Measurements from ENCODE around the gene ICAM2.

DNA sequence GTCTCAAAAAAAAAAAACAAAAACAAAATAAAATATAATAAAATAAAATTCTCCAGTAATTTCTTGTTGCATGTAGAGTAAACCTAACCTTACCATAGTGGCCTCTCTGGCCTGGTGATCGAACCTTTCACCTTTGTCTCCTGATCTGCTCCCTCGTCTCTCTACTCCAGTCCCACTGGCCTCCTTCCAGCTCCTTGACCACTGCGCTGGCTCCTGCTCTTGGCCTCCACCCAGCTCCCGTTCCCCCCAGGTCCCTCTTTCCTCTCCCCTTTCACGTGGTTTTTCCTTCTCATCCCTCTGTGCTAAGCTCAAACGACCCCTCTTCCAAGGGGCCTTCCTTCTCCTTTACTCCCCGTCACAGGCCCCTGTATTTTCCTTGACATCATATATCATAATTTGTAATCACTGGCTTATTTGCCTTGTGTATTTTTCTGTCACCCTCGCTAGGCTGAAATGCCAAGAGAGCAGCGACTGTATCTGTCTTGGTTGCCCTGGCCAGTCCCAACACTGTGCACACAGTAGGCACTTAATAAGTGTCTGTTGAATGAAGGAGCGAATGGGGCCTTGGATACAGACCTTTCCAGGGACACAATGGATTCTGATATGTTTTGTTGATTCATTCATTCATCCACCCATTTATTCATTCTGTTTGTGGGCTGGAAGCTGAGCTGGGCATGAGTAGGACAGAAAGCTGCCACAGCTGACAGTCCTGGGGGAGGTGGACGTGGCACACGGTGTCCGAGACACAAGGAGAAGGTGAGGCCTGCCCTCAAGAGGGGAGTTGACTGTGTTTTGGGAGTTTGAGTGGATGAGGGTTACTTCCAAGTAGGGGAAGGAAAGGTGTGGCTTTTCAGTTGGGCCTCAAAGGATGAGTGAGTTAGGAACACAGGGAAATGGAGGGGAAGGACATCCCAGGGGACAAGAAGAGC lies 41.9 kb downstream of the ICAM2 start:
- TF ChIP-seq, protein P1, sequence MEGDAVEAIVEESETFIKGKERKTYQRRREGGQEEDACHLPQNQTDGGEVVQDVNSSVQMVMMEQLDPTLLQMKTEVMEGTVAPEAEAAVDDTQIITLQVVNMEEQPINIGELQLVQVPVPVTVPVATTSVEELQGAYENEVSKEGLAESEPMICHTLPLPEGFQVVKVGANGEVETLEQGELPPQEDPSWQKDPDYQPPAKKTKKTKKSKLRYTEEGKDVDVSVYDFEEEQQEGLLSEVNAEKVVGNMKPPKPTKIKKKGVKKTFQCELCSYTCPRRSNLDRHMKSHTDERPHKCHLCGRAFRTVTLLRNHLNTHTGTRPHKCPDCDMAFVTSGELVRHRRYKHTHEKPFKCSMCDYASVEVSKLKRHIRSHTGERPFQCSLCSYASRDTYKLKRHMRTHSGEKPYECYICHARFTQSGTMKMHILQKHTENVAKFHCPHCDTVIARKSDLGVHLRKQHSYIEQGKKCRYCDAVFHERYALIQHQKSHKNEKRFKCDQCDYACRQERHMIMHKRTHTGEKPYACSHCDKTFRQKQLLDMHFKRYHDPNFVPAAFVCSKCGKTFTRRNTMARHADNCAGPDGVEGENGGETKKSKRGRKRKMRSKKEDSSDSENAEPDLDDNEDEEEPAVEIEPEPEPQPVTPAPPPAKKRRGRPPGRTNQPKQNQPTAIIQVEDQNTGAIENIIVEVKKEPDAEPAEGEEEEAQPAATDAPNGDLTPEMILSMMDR (IDR thresholded peaks at IDR 0.05) = no peak
- TF ChIP-seq POLR2A (IDR thresholded peaks at IDR 0.05) = no peak

Data from Peyer's patch (tissue), 4 donors.